NCI-H1436 treated with DMSO at 0.1 percent for 48 hours (cell line): Measurements from ENCODE around the gene TNFRSF12A.

ENCODE experiments used
- DNase-seq: peaks from one replicate; lab custom pipeline; 2025; lab: John Stamatoyannopoulos, UW

The TNFRSF12A gene

GRCh38 chr16:3012828-3013420 is 7.2 kb upstream of the TNFRSF12A start, which contains the start of gene CLDN9:
Gene CLDN9 (plus strand): TSS chr16:3012923. CDS start chr16:3013363, 440 bp downstream.
- peak; percentile 41 for DNase-seq

GRCh38 chr16:3013491-3013951 is 6.6 kb upstream of the TNFRSF12A start:
- no peak for DNase-seq

GRCh38 chr16:3013998-3014690 is 6.0 kb upstream of the TNFRSF12A start:
- DNase-seq, result no peak

GRCh38 chr16:3014971-3015370 is 5.2 kb upstream of the TNFRSF12A start:
- DNase-seq, result no peak

- DNase-seq, result no peak
Measured at GRCh38 chr16:3015865-3016521, 4.2 kb upstream of the TNFRSF12A start.

GRCh38 chr16:3017344-3017743 is 2.8 kb upstream of the TNFRSF12A start:
- no peak for DNase-seq

- no peak for DNase-seq
Measured at GRCh38 chr16:3017794-3018506, 2.2 kb upstream of the TNFRSF12A start, which contains the start of gene CLDN6. Gene CLDN6 (minus strand): TSS chr16:3018183. CDS start chr16:3016021, 2,162 bp downstream.

- no peak for DNase-seq
Measured at GRCh38 chr16:3019594-3020246, 448 bp upstream of the TNFRSF12A start.

GRCh38 chr16:3020604-3021448 is 658 bp downstream of the TNFRSF12A start:
- DNase-seq, result no peak

GRCh38 chr16:3021449-3022207 is 1.5 kb downstream of the TNFRSF12A start:
- DNase-seq, result no peak

GRCh38 chr16:3022208-3022683 is 2.1 kb downstream of the TNFRSF12A start:
- DNase-seq, result no peak

- no peak for DNase-seq
Measured at GRCh38 chr16:3022684-3023414, 2.7 kb downstream of the TNFRSF12A start.

GRCh38 chr16:3023415-3023668 is 3.2 kb downstream of the TNFRSF12A start:
- no peak for DNase-seq

GRCh38 chr16:3023669-3024478 is 3.7 kb downstream of the TNFRSF12A start, which contains the start of the genes HCFC1R1 and THOC6:
Gene HCFC1R1 (minus strand): TSS chr16:3023942. CDS start chr16:3023941, 1 bp downstream.
Gene THOC6 (plus strand): TSS chr16:3024035. CDS start chr16:3024327, 292 bp downstream.
- DNase-seq, result peak; percentile 92

- DNase-seq, result no peak
Measured at GRCh38 chr16:3025032-3026002, 5.1 kb downstream of the TNFRSF12A start.

GRCh38 chr16:3026003-3026378 is 5.8 kb downstream of the TNFRSF12A start:
- no peak for DNase-seq
